ENCODE results near the gene ABCA3.

- TF ChIP-seq CTCF (IDR thresholded peaks at IDR 0.05): no peak
- TF ChIP-seq SIN3A (IDR thresholded peaks at IDR 0.05; ENCODE audit: borderline replicate concordance, insufficient read depth, low read depth, low read length): no peak
- TF ChIP-seq TCF7L2 (IDR thresholded peaks at IDR 0.05; ENCODE audit: low read depth, low read length): no peak
- TF ChIP-seq POLR2AphosphoS5 (IDR thresholded peaks at IDR 0.05; ENCODE audit: low read depth, low read length): no peak; the same call in 1 of the 2 replicates
Measured at GRCh38 chr16:2235234-2235651, 105.3 kb downstream of the ABCA3 start.
